ENCODE data around the gene STX4.

Gene STX4

DNA sequence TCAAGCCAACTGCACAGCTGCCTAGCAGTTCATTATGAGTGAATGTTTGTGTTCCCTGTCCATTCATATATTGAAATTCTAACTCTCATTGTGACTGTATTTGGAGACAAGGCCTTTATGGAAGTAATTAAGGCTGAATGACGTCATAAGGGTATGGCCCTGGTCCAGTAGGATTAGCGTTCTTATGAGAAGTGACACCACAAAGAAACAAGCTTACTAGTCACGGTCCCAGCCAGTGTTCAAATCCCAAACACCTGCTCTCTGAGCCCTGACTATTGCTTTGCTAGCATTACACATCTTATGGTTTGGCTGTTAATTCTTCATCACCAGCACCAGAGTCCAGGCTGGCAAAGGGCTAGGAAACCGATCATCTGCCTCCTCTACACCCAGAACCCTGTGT, 38.5 kb downstream of the STX4 start:
- no peak for DNase-seq

- DNase-seq = no peak
Observed at GRCh38 chr16:31072540-31073141, 39.3 kb downstream of the STX4 start.

DNA sequence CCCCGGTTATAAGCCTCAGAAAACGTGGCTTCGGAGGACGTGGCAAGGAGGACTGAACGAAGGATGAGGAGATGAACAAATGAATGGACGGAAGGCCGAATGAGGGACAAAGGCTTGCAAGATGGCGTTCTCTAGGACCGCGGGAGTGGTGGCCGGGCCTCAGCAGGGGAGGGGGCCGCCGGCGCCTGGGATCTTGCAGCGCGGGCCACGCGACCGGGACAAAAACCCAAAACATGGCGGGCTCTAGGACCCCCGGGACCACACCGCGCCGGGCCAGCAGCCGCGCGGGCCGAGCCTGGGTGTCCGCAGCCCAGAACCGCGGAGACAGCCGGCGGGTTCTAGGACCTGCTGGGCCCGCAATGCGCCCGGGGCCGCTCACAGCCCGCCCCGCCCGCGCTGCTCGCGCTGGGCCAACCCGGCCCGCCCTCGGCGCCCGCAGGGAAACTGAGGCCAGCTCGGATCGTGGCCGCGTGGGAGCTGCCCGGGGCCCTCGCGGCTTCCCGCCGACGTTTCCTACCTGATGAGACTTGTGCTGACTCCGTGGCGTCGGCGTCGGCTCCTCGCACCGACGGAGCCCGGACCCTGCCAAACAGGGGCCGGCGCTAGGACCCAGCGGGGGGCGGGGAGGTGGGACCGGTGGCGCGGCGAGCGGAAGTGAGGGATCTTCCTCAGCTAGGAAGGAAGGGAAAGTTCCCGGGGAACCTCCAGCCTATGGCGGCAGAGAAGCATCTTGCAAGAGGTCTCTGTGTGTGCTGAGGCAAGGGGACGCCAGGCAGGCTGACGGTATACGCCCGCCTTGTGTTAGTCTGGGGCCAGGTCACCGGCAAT, 40.0 kb downstream of the STX4 start:
- peak; percentile 96 for DNase-seq

- DNase-seq = peak; percentile 97
Observed at GRCh38 chr16:31073970-31074813, 40.8 kb downstream of the STX4 start, which contains the start of the genes ZNF646 and ZNF668. TSS of gene ZNF646 (plus strand) at chr16:31074422. CDS start at chr16:31076325, 1,903 bp downstream. TSS of gene ZNF668 (minus strand) at chr16:31074240. CDS start at chr16:31064459, 9,781 bp downstream.

GRCh38 chr16:31074814-31075183, 41.4 kb downstream of the STX4 start:
- no peak for DNase-seq

- no peak for DNase-seq
Observed at GRCh38 chr16:31076319-31076718, 43.0 kb downstream of the STX4 start.

DNA sequence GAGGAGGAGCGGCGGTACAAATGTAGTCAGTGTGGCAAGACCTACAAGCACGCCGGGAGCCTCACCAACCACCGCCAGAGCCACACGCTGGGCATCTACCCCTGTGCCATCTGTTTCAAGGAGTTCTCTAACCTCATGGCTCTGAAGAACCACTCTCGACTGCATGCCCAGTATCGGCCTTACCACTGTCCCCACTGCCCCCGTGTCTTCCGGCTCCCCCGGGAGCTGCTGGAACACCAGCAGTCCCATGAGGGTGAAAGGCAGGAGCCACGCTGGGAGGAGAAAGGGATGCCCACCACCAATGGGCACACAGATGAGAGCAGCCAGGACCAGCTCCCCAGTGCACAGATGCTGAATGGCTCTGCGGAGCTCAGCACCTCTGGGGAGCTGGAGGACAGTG, 43.7 kb downstream of the STX4 start:
- no peak for DNase-seq

GRCh38 chr16:31077592-31078396, 44.4 kb downstream of the STX4 start:
- no peak for DNase-seq

DNA sequence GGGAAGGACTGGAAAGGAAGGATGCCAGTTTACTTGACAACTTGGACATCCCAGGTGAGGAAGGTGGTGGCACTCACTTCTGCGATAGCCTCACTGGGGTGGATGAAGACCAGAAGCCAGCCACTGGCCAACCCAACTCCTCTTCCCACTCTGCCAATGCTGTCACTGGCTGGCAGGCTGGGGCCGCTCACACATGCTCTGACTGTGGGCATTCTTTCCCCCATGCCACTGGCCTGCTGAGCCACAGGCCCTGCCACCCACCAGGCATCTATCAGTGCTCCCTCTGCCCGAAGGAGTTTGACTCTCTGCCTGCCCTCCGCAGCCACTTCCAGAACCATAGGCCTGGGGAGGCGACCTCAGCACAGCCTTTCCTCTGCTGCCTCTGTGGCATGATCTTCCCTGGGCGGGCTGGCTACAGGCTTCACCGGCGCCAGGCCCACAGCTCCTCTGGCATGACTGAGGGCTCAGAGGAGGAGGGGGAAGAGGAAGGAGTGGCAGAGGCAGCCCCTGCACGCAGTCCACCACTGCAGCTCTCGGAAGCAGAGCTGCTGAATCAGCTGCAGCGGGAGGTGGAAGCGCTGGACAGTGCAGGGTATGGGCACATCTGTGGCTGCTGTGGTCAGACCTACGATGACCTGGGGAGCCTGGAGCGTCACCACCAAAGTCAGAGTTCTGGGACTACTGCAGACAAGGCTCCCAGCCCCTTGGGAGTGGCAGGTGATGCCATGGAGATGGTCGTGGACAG, 45.4 kb downstream of the STX4 start:
- no peak for DNase-seq

- no peak for DNase-seq
Observed at GRCh38 chr16:31079342-31079944, 46.1 kb downstream of the STX4 start.

GRCh38 chr16:31080035-31080629, 46.8 kb downstream of the STX4 start:
- no peak for DNase-seq

DNA sequence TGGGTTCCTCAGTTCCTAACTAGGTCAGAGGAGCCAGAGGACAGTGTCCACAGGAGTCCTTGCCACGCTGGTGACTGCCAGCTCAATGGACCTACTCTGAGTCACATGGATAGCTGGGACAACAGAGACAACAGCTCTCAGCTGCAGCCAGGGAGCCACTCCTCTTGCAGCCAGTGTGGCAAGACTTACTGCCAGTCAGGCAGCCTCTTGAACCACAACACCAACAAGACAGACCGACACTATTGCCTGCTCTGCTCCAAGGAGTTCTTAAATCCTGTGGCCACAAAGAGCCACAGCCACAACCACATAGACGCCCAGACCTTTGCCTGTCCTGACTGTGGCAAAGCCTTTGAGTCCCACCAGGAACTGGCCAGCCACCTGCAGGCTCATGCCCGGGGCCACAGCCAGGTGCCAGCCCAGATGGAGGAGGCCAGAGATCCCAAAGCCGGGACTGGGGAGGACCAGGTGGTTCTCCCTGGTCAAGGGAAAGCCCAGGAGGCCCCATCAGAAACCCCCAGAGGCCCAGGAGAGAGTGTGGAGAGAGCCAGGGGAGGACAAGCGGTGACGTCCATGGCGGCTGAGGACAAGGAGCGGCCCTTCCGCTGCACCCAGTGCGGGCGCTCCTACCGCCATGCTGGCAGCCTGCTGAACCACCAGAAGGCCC, 47.5 kb downstream of the STX4 start:
- DNase-seq = no peak

GRCh38 chr16:31081428-31082351, 48.3 kb downstream of the STX4 start:
- DNase-seq = no peak

- DNase-seq = no peak
Observed at GRCh38 chr16:31082368-31083045, 49.1 kb downstream of the STX4 start.

DNA sequence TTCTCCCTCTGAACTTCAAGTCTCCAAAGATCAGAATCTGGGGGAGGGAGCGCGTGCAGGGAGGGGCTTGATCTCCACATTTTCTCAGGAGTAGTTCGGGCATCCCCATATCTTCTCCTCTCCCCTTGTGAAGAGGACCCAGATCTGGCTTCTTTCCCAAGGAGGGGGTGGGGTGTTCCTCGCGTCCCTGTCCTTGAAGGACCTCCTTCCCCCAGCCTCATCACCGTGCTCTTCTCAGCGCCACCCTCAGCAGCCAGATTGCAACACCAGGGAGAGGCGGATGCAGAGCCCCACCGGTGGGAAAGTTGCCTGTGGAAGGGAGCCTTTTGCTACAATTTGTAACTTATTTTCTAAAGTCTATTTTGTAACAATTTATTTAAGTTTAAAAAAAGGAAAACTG, 49.7 kb downstream of the STX4 start:
- no peak for DNase-seq

- DNase-seq = no peak
Observed at GRCh38 chr16:31083556-31083955, 50.2 kb downstream of the STX4 start.

DNA sequence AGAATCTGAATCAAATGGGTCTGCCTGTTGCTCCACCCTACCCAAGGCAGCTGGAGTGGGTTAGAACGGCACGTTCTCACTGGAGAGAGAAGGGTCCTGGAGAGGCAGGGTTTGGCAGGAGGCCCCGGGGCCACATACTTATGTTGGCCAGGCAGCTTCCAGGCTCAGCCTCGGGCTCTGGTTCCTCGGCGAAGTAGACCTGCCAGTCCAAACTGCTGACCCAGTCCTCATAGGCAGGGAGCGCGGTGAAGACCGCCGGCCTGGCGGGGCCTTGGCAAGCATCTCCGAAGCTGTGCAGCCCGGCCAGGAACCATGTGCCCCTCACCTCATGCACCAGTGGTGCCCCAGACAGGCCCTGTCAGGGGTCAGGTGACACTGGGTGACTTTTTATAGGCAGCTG, 50.6 kb downstream of the STX4 start:
- no peak for DNase-seq

DNA sequence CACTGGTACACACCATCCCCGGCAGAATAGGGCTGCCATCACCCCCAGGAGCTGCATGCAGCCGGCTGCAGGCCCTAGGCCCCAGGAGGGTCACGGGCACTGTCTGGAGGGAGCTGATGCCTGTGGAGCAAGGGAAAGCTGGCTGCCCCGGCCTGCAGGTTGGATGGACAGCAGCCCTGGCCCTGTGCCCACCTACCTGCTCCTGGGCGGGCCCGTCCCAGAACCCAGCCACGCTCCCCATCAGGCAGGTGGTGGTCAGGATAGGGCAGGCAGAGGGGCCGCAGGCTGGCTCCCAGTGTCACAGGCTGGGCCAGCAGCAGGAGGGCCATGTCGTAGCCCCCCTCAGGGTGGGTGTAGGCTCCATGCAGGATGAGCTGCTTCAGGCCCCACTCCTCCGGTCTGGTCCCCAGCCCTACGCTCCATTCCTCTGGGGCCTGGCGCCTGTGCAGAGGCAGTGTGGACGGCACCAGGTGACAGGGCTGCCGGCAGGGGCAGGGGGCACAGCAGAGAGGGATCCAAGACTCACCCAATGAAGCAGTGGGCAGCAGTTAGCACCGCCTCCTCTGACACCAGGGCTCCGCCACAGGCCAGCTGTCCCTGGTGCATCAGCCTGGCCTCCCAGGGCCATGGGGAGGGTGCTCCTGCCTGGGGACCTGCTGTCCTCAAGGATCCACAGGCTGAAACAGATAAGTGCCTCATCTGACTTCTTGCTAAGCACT, 51.4 kb downstream of the STX4 start:
- no peak for DNase-seq
